HepG2 (cell line): ENCODE results near the gene RBM47. TPM values are rescaled to one million over a fixed set of nuclear protein-coding genes. Genes with fewer than 3 reads are reported as not detected.

ENCODE experiments used
- CREM ChIP-seq, 2 experiments: sonication (generic) in 1 of 2; formaldehyde crosslinking in 1 of 2; IDR thresholded peaks; 2 replicates each; pipeline versions ENCODE4 v1.4.0 to v1.6.1; 2016 to 2020; ENCODE audit warnings: antibody characterized with exemption in 1 of 2, mild to moderate bottlenecking in 1 of 2, missing genetic modification reagents in 1 of 2
- DMAP1 ChIP-seq: IDR thresholded peaks from 2 replicates; pipeline ENCODE4 v1.6.1; 2016
- EP300 ChIP-seq, 3 experiments: sonication (generic) in 1 of 3; formaldehyde crosslinking in 1 of 3; IDR thresholded peaks; 2 replicates each; pipeline versions ENCODE4 v1.5.1 to v1.6.1; 2011 to 2020; ENCODE audit warnings: low read depth in 2 of 3, low read length in 2 of 3, borderline replicate concordance in 1 of 3, improper control_type of control experiment in 1 of 3, mild to moderate bottlenecking in 1 of 3, missing genetic modification reagents in 1 of 3, moderate library complexity in 1 of 3
- FOXA3 ChIP-seq: IDR thresholded peaks from 2 replicates; pipeline ENCODE4 v1.6.1; 2016; ENCODE audit warnings: missing genetic modification reagents, missing compliant biosample characterization
- FOXP1 ChIP-seq, 2 experiments: fragments of 450-650 bp in 1 of 2; IDR thresholded peaks; 2 replicates each; pipeline ENCODE4 v1.6.1; 2017 to 2018; ENCODE audit warnings: antibody characterized with exemption in 1 of 2
- GATAD2A ChIP-seq: IDR thresholded peaks from 2 replicates; pipeline ENCODE4 v1.6.1; 2016
- HDAC2 ChIP-seq: sonication (generic); formaldehyde crosslinking; IDR thresholded peaks from 2 replicates; pipeline ENCODE4 v1.4.0; 2020; ENCODE audit warnings: missing genetic modification reagents
- IRF2 ChIP-seq: IDR thresholded peaks from 2 replicates; pipeline ENCODE4 v1.6.1; 2018; ENCODE audit warnings: missing genetic modification reagents, missing compliant biosample characterization
- KAT8 ChIP-seq: IDR thresholded peaks from 2 replicates; pipeline ENCODE4 v1.6.1; 2016; ENCODE audit warnings: missing genetic modification reagents, missing compliant biosample characterization
- KDM2A ChIP-seq: sonication (generic); formaldehyde crosslinking; IDR thresholded peaks from 2 replicates; pipeline ENCODE4 v1.4.0; 2020; ENCODE audit warnings: low read depth, missing genetic modification reagents, borderline replicate concordance
- POLR2A ChIP-seq, 2 experiments: IDR thresholded peaks; 2 replicates each; pipeline ENCODE4 v1.6.1; 2011; ENCODE audit warnings: low read depth in 2 of 2, low read length in 2 of 2, mild to moderate bottlenecking in 1 of 2, moderate library complexity in 1 of 2; ENCODE audit not compliant: insufficient read depth in 1 of 2
- POLR2G ChIP-seq: fragments of 200-400 bp; formaldehyde crosslinking; IDR thresholded peaks from 2 replicates; pipeline ENCODE4 v1.6.1; 2018; ENCODE audit warnings: mild to moderate bottlenecking, low read depth, low read length, moderate library complexity
- SAP130 ChIP-seq: IDR thresholded peaks from 2 replicates; pipeline ENCODE4 v1.6.1; 2016; ENCODE audit warnings: low read depth
- SP5 ChIP-seq: IDR thresholded peaks from 2 replicates; pipeline ENCODE4 v1.6.1; 2016; ENCODE audit warnings: low read depth, borderline replicate concordance
- SRF ChIP-seq: IDR thresholded peaks from 2 replicates; pipeline ENCODE4 v1.6.1; 2011; ENCODE audit warnings: mild to moderate bottlenecking, low read depth, low read length, moderate library complexity
- ZFP1 ChIP-seq: IDR thresholded peaks from 2 replicates; pipeline ENCODE4 v1.6.1; 2016
- ZNF441 ChIP-seq: sonication (generic); formaldehyde crosslinking; IDR thresholded peaks from 2 replicates; pipeline ENCODE4 v1.7.0; 2021; ENCODE audit warnings: missing genetic modification reagents, borderline replicate concordance
- polyA plus RNA-seq, 8 experiments: library from polyadenylated mRNA; depleted of rRNA in 3 of 8; stranded (reverse) in 7 of 8; unstranded in 1 of 8; fragments of >200 nt; fragmentation: Illumina TruSeq in 4 of 8; extraction: Trizol in 4 of 8; gene quantifications; 2 replicates each; pipeline versions ENCODE4 v1.2.1 to v1.2.3, GENCODE V29; 2011 to 2016; ENCODE audit warnings: low read depth in 4 of 8, missing spikeins in 1 of 8, mixed read lengths in 1 of 8; ENCODE audit not compliant: insufficient read depth in 1 of 8
- total RNA-seq, 5 experiments: library from RNA; depleted of rRNA; stranded (reverse); fragments of >200 nt; fragmentation: Illumina TruSeq; extraction: Trizol; gene quantifications; 2 replicates each; pipeline ENCODE4 v1.2.3, GENCODE V29; 2016; ENCODE audit warnings: low read depth in 1 of 5
- TF ChIP-seq, protein P1 (sequence below): sonication (generic); formaldehyde crosslinking; IDR thresholded peaks from 2 replicates; pipeline ENCODE4 v1.5.1; 2020; ENCODE audit warnings: missing genetic modification reagents, mild to moderate bottlenecking, borderline replicate concordance
- TF ChIP-seq, protein P2 (sequence below): sonication (generic); formaldehyde crosslinking; IDR thresholded peaks from 2 replicates; pipeline ENCODE4 v1.4.0; 2020; ENCODE audit warnings: missing genetic modification reagents, borderline replicate concordance
- TF ChIP-seq, protein P3 (sequence below): sonication (generic); formaldehyde crosslinking; IDR thresholded peaks from 2 replicates; pipeline ENCODE4 v1.8.1; 2023; ENCODE audit warnings: mild to moderate bottlenecking, missing genetic modification reagents
- TF ChIP-seq, protein P4 (sequence below): IDR thresholded peaks from 2 replicates; pipeline ENCODE4 v1.6.1; 2016; ENCODE audit warnings: low read depth

The RBM47 gene
- total and polyA plus RNA-seq, 2 of the 13 experiments (the other 11 are each of a cell fraction or from before 2014, with no cell fraction given) = 1.2 to 2.5 TPM

DNA sequence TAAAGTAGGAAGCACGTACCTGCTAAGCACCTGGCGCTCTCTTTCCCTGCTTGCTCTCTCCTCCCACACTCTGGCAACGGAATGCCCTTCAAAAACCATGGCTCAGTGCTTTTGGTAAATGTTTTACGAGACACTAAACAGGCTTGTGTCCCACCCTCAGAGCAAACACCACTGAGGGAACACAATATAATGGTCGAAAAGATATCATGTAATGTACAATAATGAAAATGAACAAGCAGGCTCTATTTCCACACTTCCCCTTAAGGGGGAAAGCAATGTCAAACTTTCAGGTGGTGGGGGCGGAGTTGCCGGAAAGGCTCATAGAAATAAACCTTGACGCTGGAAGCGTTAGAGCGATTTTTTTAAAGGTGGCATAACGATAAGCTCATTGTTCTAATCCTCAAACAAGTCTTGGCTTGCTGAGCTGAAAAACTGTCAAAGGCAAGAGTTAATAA, 115.1 kb downstream of the RBM47 start (continued):
- peak; percentile 18; the same call in 1 of the 2 replicates for TF ChIP-seq SP5 (CRISPR knock-in tag)
- TF ChIP-seq, protein P1, sequence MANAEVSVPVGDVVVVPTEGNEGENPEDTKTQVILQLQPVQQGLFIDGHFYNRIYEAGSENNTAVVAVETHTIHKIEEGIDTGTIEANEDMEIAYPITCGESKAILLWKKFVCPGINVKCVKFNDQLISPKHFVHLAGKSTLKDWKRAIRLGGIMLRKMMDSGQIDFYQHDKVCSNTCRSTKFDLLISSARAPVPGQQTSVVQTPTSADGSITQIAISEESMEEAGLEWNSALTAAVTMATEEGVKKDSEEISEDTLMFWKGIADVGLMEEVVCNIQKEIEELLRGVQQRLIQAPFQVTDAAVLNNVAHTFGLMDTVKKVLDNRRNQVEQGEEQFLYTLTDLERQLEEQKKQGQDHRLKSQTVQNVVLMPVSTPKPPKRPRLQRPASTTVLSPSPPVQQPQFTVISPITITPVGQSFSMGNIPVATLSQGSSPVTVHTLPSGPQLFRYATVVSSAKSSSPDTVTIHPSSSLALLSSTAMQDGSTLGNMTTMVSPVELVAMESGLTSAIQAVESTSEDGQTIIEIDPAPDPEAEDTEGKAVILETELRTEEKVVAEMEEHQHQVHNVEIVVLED (CRISPR knock-in tag) = no peak
- peak; percentile 37; the same call in 1 of the 2 replicates for TF ChIP-seq KAT8 (CRISPR knock-in tag)
- TF ChIP-seq, protein P2, sequence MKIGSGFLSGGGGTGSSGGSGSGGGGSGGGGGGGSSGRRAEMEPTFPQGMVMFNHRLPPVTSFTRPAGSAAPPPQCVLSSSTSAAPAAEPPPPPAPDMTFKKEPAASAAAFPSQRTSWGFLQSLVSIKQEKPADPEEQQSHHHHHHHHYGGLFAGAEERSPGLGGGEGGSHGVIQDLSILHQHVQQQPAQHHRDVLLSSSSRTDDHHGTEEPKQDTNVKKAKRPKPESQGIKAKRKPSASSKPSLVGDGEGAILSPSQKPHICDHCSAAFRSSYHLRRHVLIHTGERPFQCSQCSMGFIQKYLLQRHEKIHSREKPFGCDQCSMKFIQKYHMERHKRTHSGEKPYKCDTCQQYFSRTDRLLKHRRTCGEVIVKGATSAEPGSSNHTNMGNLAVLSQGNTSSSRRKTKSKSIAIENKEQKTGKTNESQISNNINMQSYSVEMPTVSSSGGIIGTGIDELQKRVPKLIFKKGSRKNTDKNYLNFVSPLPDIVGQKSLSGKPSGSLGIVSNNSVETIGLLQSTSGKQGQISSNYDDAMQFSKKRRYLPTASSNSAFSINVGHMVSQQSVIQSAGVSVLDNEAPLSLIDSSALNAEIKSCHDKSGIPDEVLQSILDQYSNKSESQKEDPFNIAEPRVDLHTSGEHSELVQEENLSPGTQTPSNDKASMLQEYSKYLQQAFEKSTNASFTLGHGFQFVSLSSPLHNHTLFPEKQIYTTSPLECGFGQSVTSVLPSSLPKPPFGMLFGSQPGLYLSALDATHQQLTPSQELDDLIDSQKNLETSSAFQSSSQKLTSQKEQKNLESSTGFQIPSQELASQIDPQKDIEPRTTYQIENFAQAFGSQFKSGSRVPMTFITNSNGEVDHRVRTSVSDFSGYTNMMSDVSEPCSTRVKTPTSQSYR (CRISPR knock-in tag) = no peak
- no peak for TF ChIP-seq FOXP1 (IDR thresholded peaks at IDR 0.05)
- TF ChIP-seq FOXP1 (CRISPR knock-in tag; IDR thresholded peaks at IDR 0.05) = 0 out of 2 replicates have a peak, but pooled peaks have one; percentile 17
- peak; percentile 15; the same call in 1 of the 2 replicates for TF ChIP-seq GATAD2A (CRISPR knock-in tag)
- TF ChIP-seq SAP130 = peak; percentile 48; the same call in 1 of the 2 replicates
- TF ChIP-seq SRF = no peak
- 0 out of 4 replicates have a peak, but pooled peaks of 1 of the 2 experiments have one; percentile 22 for TF ChIP-seq POLR2A (IDR thresholded peaks at IDR 0.05; ENCODE audit: insufficient read depth in 1 of 2, low read depth in 2 of 2, low read length in 2 of 2)
- TF ChIP-seq HDAC2 (CRISPR knock-in tag) = no peak
- 0 out of 2 replicates have a peak, but pooled peaks have one; percentile 57 for TF ChIP-seq ZFP1 (CRISPR knock-in tag)
- TF ChIP-seq KDM2A = 0 out of 2 replicates have a peak, but pooled peaks have one; percentile 26
- TF ChIP-seq, protein P3, sequence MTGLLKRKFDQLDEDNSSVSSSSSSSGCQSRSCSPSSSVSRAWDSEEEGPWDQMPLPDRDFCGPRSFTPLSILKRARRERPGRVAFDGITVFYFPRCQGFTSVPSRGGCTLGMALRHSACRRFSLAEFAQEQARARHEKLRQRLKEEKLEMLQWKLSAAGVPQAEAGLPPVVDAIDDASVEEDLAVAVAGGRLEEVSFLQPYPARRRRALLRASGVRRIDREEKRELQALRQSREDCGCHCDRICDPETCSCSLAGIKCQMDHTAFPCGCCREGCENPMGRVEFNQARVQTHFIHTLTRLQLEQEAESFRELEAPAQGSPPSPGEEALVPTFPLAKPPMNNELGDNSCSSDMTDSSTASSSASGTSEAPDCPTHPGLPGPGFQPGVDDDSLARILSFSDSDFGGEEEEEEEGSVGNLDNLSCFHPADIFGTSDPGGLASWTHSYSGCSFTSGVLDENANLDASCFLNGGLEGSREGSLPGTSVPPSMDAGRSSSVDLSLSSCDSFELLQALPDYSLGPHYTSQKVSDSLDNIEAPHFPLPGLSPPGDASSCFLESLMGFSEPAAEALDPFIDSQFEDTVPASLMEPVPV (CRISPR knock-in tag) = no peak
- TF ChIP-seq FOXA3 (CRISPR knock-in tag) = peak; percentile 23
- 0 out of 2 replicates have a peak, but pooled peaks have one; percentile 31 for TF ChIP-seq DMAP1
- no peak for TF ChIP-seq EP300 (IDR thresholded peaks at IDR 0.05; ENCODE audit: low read depth in 2 of 2, low read length in 2 of 2)
- peak; percentile 21; the same call in 1 of the 2 replicates for TF ChIP-seq EP300 (CRISPR knock-in tag; IDR thresholded peaks at IDR 0.05; ENCODE audit: borderline replicate concordance)
- 0 out of 2 replicates have a peak, but pooled peaks have one; percentile 40 for TF ChIP-seq POLR2G
- TF ChIP-seq CREM (IDR thresholded peaks at IDR 0.05) = peak; percentile 33; the same call in 1 of the 2 replicates
- no peak for TF ChIP-seq CREM (CRISPR knock-in tag; IDR thresholded peaks at IDR 0.05)
- TF ChIP-seq ZNF441 (CRISPR knock-in tag) = peak; percentile 33; the same call in 1 of the 2 replicates
- TF ChIP-seq, protein P4, sequence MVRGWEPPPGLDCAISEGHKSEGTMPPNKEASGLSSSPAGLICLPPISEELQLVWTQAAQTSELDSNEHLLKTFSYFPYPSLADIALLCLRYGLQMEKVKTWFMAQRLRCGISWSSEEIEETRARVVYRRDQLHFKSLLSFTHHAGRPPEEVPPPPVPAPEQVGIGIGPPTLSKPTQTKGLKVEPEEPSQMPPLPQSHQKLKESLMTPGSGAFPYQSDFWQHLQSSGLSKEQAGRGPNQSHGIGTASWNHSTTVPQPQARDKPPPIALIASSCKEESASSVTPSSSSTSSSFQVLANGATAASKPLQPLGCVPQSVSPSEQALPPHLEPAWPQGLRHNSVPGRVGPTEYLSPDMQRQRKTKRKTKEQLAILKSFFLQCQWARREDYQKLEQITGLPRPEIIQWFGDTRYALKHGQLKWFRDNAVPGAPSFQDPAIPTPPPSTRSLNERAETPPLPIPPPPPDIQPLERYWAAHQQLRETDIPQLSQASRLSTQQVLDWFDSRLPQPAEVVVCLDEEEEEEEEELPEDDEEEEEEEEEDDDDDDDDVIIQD (CRISPR knock-in tag) = peak; percentile 79; the same call in 1 of the 2 replicates
- TF ChIP-seq IRF2 (CRISPR knock-in tag) = 0 out of 2 replicates have a peak, but pooled peaks have one; percentile 42
